SK-N-SH treated with all-trans-retinoic acid at 6 μM for 48 hours (cell line): Measurements from ENCODE around the gene CHAF1A.

Source experiments
- BACH2 ChIP-seq: fragments of 250-450 bp; sonication (Bioruptor Pico); IDR thresholded peaks from 2 replicates; pipeline ENCODE4 v1.9.0; 2021; ENCODE audit warnings: mild to moderate bottlenecking, borderline replicate concordance
- RARB ChIP-seq: fragments of 250-450 bp; sonication (Bioruptor Pico); IDR thresholded peaks from 2 replicates; pipeline ENCODE4 v1.8.0; 2021; ENCODE audit warnings: mild to moderate bottlenecking, moderate library complexity
- ZNF70 ChIP-seq: fragments of 450-650 bp; formaldehyde crosslinking; IDR thresholded peaks from 2 replicates; pipeline ENCODE4 v1.5.0; 2020; ENCODE audit warnings: mild to moderate bottlenecking, moderate library complexity
- TF ChIP-seq, protein P1 (sequence below): fragments of 250-450 bp; sonication (Bioruptor Pico); IDR thresholded peaks from 2 replicates; pipeline ENCODE4 v1.8.0; 2020; ENCODE audit warnings: mild to moderate bottlenecking, moderate library complexity, borderline replicate concordance

GRCh38 chr19:4369109-4369887 lies 33.1 kb upstream of the CHAF1A start:
- TF ChIP-seq, protein P1, sequence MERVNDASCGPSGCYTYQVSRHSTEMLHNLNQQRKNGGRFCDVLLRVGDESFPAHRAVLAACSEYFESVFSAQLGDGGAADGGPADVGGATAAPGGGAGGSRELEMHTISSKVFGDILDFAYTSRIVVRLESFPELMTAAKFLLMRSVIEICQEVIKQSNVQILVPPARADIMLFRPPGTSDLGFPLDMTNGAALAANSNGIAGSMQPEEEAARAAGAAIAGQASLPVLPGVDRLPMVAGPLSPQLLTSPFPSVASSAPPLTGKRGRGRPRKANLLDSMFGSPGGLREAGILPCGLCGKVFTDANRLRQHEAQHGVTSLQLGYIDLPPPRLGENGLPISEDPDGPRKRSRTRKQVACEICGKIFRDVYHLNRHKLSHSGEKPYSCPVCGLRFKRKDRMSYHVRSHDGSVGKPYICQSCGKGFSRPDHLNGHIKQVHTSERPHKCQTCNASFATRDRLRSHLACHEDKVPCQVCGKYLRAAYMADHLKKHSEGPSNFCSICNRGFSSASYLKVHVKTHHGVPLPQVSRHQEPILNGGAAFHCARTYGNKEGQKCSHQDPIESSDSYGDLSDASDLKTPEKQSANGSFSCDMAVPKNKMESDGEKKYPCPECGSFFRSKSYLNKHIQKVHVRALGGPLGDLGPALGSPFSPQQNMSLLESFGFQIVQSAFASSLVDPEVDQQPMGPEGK, result no peak
- TF ChIP-seq BACH2 (CRISPR knock-in tag), result no peak
- no peak for TF ChIP-seq ZNF70 (CRISPR knock-in tag)
- no peak for TF ChIP-seq RARB (CRISPR knock-in tag)
